Hepatocyte (in vitro differentiated cells): Measurements from ENCODE around the gene COL5A2.

Source experiments
- CTCF ChIP-seq: fragments of 200-600 bp; sonication (generic); IDR thresholded peaks from 2 replicates; pipeline ENCODE4 v1.5.1; 2016; ENCODE audit warnings: antibody characterized with exemption, mild to moderate bottlenecking; ENCODE audit not compliant: poor library complexity
- EZH2 ChIP-seq: fragments of 200-600 bp; sonication (generic); IDR thresholded peaks from 2 replicates; pipeline ENCODE4 v1.6.1; 2016; ENCODE audit warnings: antibody characterized with exemption, mild to moderate bottlenecking, borderline replicate concordance

GRCh38 chr2:189155795-189156194 lies 23.8 kb downstream of the COL5A2 start:
- TF ChIP-seq CTCF (no peak), EZH2 (no peak)
